ENCODE results near the gene GADD45A. TPM values are rescaled to one million over a fixed set of nuclear protein-coding genes. Genes with fewer than 3 reads are reported as not detected.

The GADD45A gene
- total and polyA plus RNA-seq, 9 of the 15 experiments (the other 6 are each of a cell fraction or from before 2014, with no cell fraction given) = 21.3 to 156 (median 62.1) TPM

GRCh38 chr1:67735806-67736627 lies 51.0 kb downstream of the GADD45A start:
- H3K27ac ChIP-seq (ENCODE audit: extremely low read depth, low read depth, low read length) = peak overlapping the region; percentile 72
- no peaks in the 10 kb centered on the region for H4K20me1 ChIP-seq (replicated peaks; ENCODE audit: control insufficient read depth, insufficient read depth, low read length)
- in situ Hi-C loops (cut with MboI) = loop anchor here (5.0 kb wide), 1 partner anchor 39 kb away; no protein-coding TSS in a partner anchor
- WGBS (ENCODE audit: insufficient coverage, low coverage, missing lambda C conversion rate) = 18% methylated on average over 11 of the region's 11 CpGs
- H2AFZ ChIP-seq (ENCODE audit: low read depth, low read length) = peak overlapping the region; percentile 94
- H3K4me1 ChIP-seq (replicated peaks in 1 of 2; ENCODE audit: control insufficient read depth in 2 of 2, insufficient read depth in 2 of 2, low read length in 2 of 2) = peaks cover 43 to 72% of the 10 kb centered on the region in 2 experiments
- peak overlapping the region; percentile 61 for H3K4me2 ChIP-seq (ENCODE audit: insufficient read depth, low read length)
- ATAC-seq (no peak), FAIRE-seq (peak; percentile 70), DNase-seq (ENCODE audit: extremely low read depth in 1 of 4, low spot score in 3 of 4) (peak in 3 of 4 experiments; percentile 56 to 70 (median 66))
- no peaks in the 10 kb centered on the region; the same call in 2 of the 3 replicates for H3K36me3 ChIP-seq (ENCODE audit: control insufficient read depth, insufficient read depth, low read length)
- H3K79me2 ChIP-seq (ENCODE audit: control insufficient read depth, insufficient read depth, low read length) = no peaks in the 10 kb centered on the region
- CTCF ChIA-PET (ENCODE audit: low intra/inter-chr PET ratio) = no interaction called here
- intact Hi-C loops (cut with micrococcal nuclease) = no loop called here
- no peaks in the 10 kb centered on the region for H3K9me3 ChIP-seq (replicated peaks; ENCODE audit: control insufficient read depth, insufficient read depth, low read depth, low read length)
- BruUV-seq (replicated peaks) = no TSS peak
- no peaks in the 10 kb centered on the region for H3K27me3 ChIP-seq (ENCODE audit: control insufficient read depth in 2 of 2, insufficient read depth in 2 of 2, low read length in 2 of 2)
- H3K9ac ChIP-seq (ENCODE audit: insufficient read depth in 1 of 2, low read depth in 2 of 2, low read length in 2 of 2) = peak overlapping the region; percentile 31 to 86
- H3K4me3 ChIP-seq = no peak overlapping the region
- POLR2A ChIA-PET = interaction anchor here (1.2 to 1.3 kb wide), 3 partner anchors 11 to 50 kb away, joined by 3 read pairs; no protein-coding TSS in a partner anchor
- H3K9me1 ChIP-seq (ENCODE audit: control insufficient read depth, insufficient read depth, low read length) = no peaks in the 10 kb centered on the region
- 0 out of 2 replicates have a peak, but pooled peaks have one; percentile 29 for TF ChIP-seq HBP1 (CRISPR knock-in tag; IDR thresholded peaks at IDR 0.05)
- peak; percentile 82 for TF ChIP-seq ZNF592 (IDR thresholded peaks at IDR 0.05)
- peak in 1 of 2 experiments; percentile 59; a peak in 1 of 4 replicates for TF ChIP-seq MAZ (CRISPR knock-in tag; conservative IDR thresholded peaks at IDR 0.05 in 1 of 2, IDR thresholded peaks at IDR 0.05 in 1 of 2)
- TF ChIP-seq ETS2 (tag; IDR thresholded peaks at IDR 0.05; ENCODE audit: borderline replicate concordance, poor library complexity, severe bottlenecking) = no peak
- 0 out of 4 replicates have a peak, but pooled peaks of 1 of the 2 experiments have one; percentile 10 for TF ChIP-seq FOXK2 (conservative IDR thresholded peaks at IDR 0.05 in 1 of 2, IDR thresholded peaks at IDR 0.05 in 1 of 2; ENCODE audit: low read depth in 2 of 2)
- peak in 1 of 2 experiments; percentile 31; a peak in 1 of 4 replicates for TF ChIP-seq HDAC1 (IDR thresholded peaks at IDR 0.05)
- TF ChIP-seq E2F3 (CRISPR knock-in tag; IDR thresholded peaks at IDR 0.05) = no peak
- no peak for TF ChIP-seq NCOR1 (IDR thresholded peaks at IDR 0.05)
- peak; percentile 51 for TF ChIP-seq GABPA (tag; conservative IDR thresholded peaks at IDR 0.05; ENCODE audit: low read depth)
- TF ChIP-seq CXXC5 (CRISPR knock-in tag; IDR thresholded peaks at IDR 0.05) = peak; percentile 29; the same call in 1 of the 2 replicates
- peak; percentile 52; the same call in 1 of the 2 replicates for TF ChIP-seq FOSL1 (tag; conservative IDR thresholded peaks at IDR 0.05)
- no peak for TF ChIP-seq RBM39 (optimal IDR thresholded peaks at IDR 0.05; ENCODE audit: low read depth, low read length)
- TF ChIP-seq PTRF (tag; IDR thresholded peaks at IDR 0.05) = 0 out of 2 replicates have a peak, but pooled peaks have one; percentile 42
- 0 out of 2 replicates have a peak, but pooled peaks have one; percentile 41 for TF ChIP-seq ELF4 (CRISPR knock-in tag; IDR thresholded peaks at IDR 0.05)
